Testis (tissue), 3 donors: ENCODE data around the gene IRX4. TPM values are rescaled to one million over a fixed set of nuclear protein-coding genes. Genes with fewer than 3 reads are reported as not detected.

ENCODE experiments used
- DNase-seq: peaks from one replicate; pipeline ENCODE4 v3.0.0-alpha.2; 2019
- H3K27ac ChIP-seq, 2 donors: fragments of 200-600 bp; sonication (generic); one replicate each; pipeline ENCODE4 v1.5.1; 2019
- H3K27me3 ChIP-seq: fragments of 200-600 bp; sonication (generic); one replicate; pipeline ENCODE4 v1.5.1; 2019
- H3K36me3 ChIP-seq: fragments of 200-600 bp; sonication (generic); one replicate; pipeline ENCODE4 v1.5.1; 2017; ENCODE audit warnings: low read depth; ENCODE audit errors: missing control alignments
- H3K4me1 ChIP-seq: fragments of 200-600 bp; sonication (generic); one replicate; pipeline ENCODE4 v1.5.1; 2019
- H3K4me3 ChIP-seq, 2 donors: fragments of 200-600 bp; sonication (generic); one replicate each; pipeline ENCODE4 v1.5.1; 2017 to 2019
- H3K9me3 ChIP-seq: fragments of 200-600 bp; sonication (generic); one replicate; pipeline ENCODE4 v1.5.1; 2017
- CTCF ChIP-seq, 3 experiments: fragments of 450-650 bp in 2 of 3; fragments of 200-600 bp in 1 of 3; sonication (generic) in 1 of 3; IDR thresholded peaks; one replicate each; pipeline ENCODE4 v1.5.1; 2016 to 2019; ENCODE audit warnings: antibody characterized with exemption in 3 of 3, mild to moderate bottlenecking in 2 of 3, moderate library complexity in 1 of 3
- POLR2A ChIP-seq: fragments of 450-650 bp; IDR thresholded peaks from one replicate; pipeline ENCODE4 v1.6.1; 2017; ENCODE audit warnings: antibody characterized with exemption, mild to moderate bottlenecking, moderate library complexity
- WGBS, 2 donors: methylation state at CpG; one replicate each; pipeline ENCODE4 v1.1.5; 2018; 5-methylcytosine and 5-hydroxymethylcytosine counted together
- intact Hi-C: fragments of 100-400 bp; cut with DNase I; formaldehyde crosslinking; loops from one replicate; pipeline ENCODE4 v1.15.1; 2023; ENCODE audit warnings: low total_unique reads
- polyA plus RNA-seq: library from polyadenylated mRNA; stranded (reverse); fragments of 350-450 nt; fragmentation: Illumina TruSeq; extraction: RNeasy Lipid Tissue Mini Kit (QIAGEN cat#74804); gene quantifications from one replicate; pipeline ENCODE4 v1.2.3, GENCODE V29; 2014; ENCODE audit warnings: low read depth, low replicate concordance; ENCODE audit not compliant: insufficient read depth
- total RNA-seq, 2 donors: library from RNA; depleted of rRNA; stranded (reverse); fragments of >200 nt; gene quantifications; one replicate each; pipeline ENCODE4 v1.2.3, GENCODE V29; 2016

Gene IRX4
- total and polyA plus RNA-seq, 3 donors from 2014 or later: 0.32 to 2.7 (median 2.0) TPM

GRCh38 chr5:1830571-1831228 is 52.0 kb downstream of the IRX4 start:
- TF ChIP-seq CTCF (IDR thresholded peaks at IDR 0.05) (no peak), POLR2A (no peak)
- intact Hi-C loops: no loop called here
- no peak for DNase-seq
- 74 to 82% methylated on average over 17 of the region's 17 CpGs for WGBS, 2 donors
- Histone ChIP-seq H3K36me3 (no peaks in the 10 kb centered on the region), H3K9me3 (no peaks in the 10 kb centered on the region), H3K4me1 (no peaks in the 10 kb centered on the region), H3K4me3 (no peak overlapping the region), H3K27ac (no peak overlapping the region), H3K27me3 (no peaks in the 10 kb centered on the region)

GRCh38 chr5:1827886-1828397 is 54.8 kb downstream of the IRX4 start:
- TF ChIP-seq CTCF (IDR thresholded peaks at IDR 0.05) (no peak), POLR2A (no peak)
- no peak overlapping the region for H3K4me3 ChIP-seq
- no peaks in the 10 kb centered on the region for H3K27me3 ChIP-seq
- H3K9me3 ChIP-seq: no peaks in the 10 kb centered on the region
- intact Hi-C loops: no loop called here
- H3K27ac ChIP-seq: no peak overlapping the region
- 51 to 53% methylated on average over 16 to 39 of the region's 39 CpGs for WGBS, 2 donors
- H3K36me3 ChIP-seq: no peaks in the 10 kb centered on the region
- DNase-seq: no peak
- no peaks in the 10 kb centered on the region for H3K4me1 ChIP-seq

Other genes with a start within 250 kb of the IRX4 start
- gene MRPL36, start 83.1 kb downstream of the IRX4 start, total RNA-seq: 100 to 1,000 TPM in 1 of 2 donors, 10 to 100 TPM in 1; 60.8 to 101 TPM
- 164 TPM for gene MRPL36, start 83.1 kb downstream of the IRX4 start, polyA plus RNA-seq
- gene NDUFS6, start 81.5 kb downstream of the IRX4 start, total RNA-seq: 10 to 100 TPM; 54.9 to 58.7 TPM
- gene NDUFS6, start 81.5 kb downstream of the IRX4 start, polyA plus RNA-seq: 59.3 TPM